GM12878 (cell line): Measurements from ENCODE around the gene ATP6V0A1.

Experiments used
- ATF3 ChIP-seq: IDR thresholded peaks from 2 replicates; pipeline ENCODE4 v1.6.1; 2011; ENCODE audit warnings: low read depth, mild to moderate bottlenecking, low read length, moderate library complexity, borderline replicate concordance; ENCODE audit errors: extremely low read depth
- POLR2A ChIP-seq: IDR thresholded peaks from 2 replicates; pipeline ENCODE4 v1.6.1; 2011; ENCODE audit warnings: low read depth, mild to moderate bottlenecking, low read length
- RFX5 ChIP-seq: IDR thresholded peaks from 2 replicates; pipeline ENCODE4 v1.6.1; 2011; ENCODE audit warnings: low read depth, low read length, improper control_type of control experiment
- ZBTB4 ChIP-seq: fragments of 450-650 bp; formaldehyde crosslinking; IDR thresholded peaks from 2 replicates; pipeline ENCODE4 v1.4.0; 2022; ENCODE audit warnings: mild to moderate bottlenecking, moderate library complexity
- ZZZ3 ChIP-seq: IDR thresholded peaks from 2 replicates; pipeline ENCODE4 v1.6.1; 2011; ENCODE audit warnings: low read depth; ENCODE audit not compliant: control insufficient read depth, insufficient read length

GRCh38 chr17:42536048-42536371 lies 77.3 kb downstream of the ATP6V0A1 start, which contains the start of gene NAGLU:
- TF ChIP-seq RFX5, result no peak
- TF ChIP-seq ZBTB4 (CRISPR knock-in tag), result no peak
- TF ChIP-seq ATF3, result peak; percentile 83; the same call in 1 of the 2 replicates
- TF ChIP-seq ZZZ3, result no peak
- TF ChIP-seq POLR2A, result peak; percentile 73
